Mesothelial cell of epicardium (in vitro differentiated cells): ENCODE results near the gene MAJIN. TPM values are rescaled to one million over a fixed set of nuclear protein-coding genes. Genes with fewer than 3 reads are reported as not detected.

Experiments used
- DNase-seq, 2 experiments: peaks; one replicate each; pipeline ENCODE4 v3.0.0; 2021; ENCODE audit warnings: low spot score in 2 of 2; ENCODE audit not compliant: unreplicated experiment in 2 of 2
- H3K27ac Mint-ChIP-seq: 2 replicates; pipeline ENCODE4 v1.8.0; 2021; ENCODE audit warnings: mixed read lengths
- H3K27me3 Mint-ChIP-seq: 2 replicates; pipeline ENCODE4 v1.8.0; 2021; ENCODE audit warnings: low read depth, mixed read lengths
- H3K36me3 Mint-ChIP-seq: 2 replicates; pipeline ENCODE4 v1.8.0; 2021; ENCODE audit warnings: mixed read lengths
- H3K4me1 Mint-ChIP-seq: 2 replicates; pipeline ENCODE4 v1.8.0; 2021; ENCODE audit warnings: mixed read lengths
- H3K4me3 Mint-ChIP-seq: 2 replicates; pipeline ENCODE4 v1.8.0; 2021; ENCODE audit warnings: mild to moderate bottlenecking, moderate library complexity, mixed read lengths
- H3K9me3 Mint-ChIP-seq: 2 replicates; pipeline ENCODE4 v1.8.0; 2021; ENCODE audit warnings: mixed read lengths
- total RNA-seq: library from RNA; stranded (reverse); gene quantifications from 3 replicates; pipeline ENCODE4 v1.2.1, GENCODE V29; 2021
- TF ChIP-seq, protein P1 (sequence below): fragments of 200-600 bp; sonication (generic); IDR thresholded peaks from one replicate; pipeline ENCODE4 v1.5.0; 2021; ENCODE audit warnings: antibody characterized with exemption; ENCODE audit not compliant: unreplicated experiment

MAJIN gene
- total RNA-seq, 1 donor from 2014 or later: not detected

DNA sequence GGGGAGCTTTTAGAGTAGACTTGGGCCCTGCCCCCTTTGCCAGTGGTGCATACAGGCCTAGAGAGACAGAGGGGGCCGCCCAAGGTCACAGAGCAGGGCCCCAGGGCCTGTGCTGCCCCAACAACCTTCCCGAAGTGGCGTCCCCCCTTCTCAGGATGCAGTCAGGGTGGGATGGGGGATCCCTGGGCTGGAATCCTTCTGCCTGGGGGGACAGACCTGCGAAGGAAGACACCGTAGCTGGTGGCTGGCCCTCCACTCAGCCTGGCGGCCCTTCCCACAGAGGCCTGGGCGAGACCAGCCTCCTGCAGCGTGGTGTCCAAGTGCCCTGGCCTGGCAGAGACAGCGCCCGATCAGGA lies 79.1 kb downstream of the MAJIN start:
- Mint-ChIP-seq H3K9me3 (no peaks in the 10 kb centered on the region), H3K27ac (no peak overlapping the region), H3K4me1 (peaks cover 10% of the 10 kb centered on the region), H3K27me3 (no peaks in the 10 kb centered on the region), H3K4me3 (no peak overlapping the region), H3K36me3 (peaks cover 6% of the 10 kb centered on the region)
- DNase-seq: no peak
- TF ChIP-seq, protein P1, sequence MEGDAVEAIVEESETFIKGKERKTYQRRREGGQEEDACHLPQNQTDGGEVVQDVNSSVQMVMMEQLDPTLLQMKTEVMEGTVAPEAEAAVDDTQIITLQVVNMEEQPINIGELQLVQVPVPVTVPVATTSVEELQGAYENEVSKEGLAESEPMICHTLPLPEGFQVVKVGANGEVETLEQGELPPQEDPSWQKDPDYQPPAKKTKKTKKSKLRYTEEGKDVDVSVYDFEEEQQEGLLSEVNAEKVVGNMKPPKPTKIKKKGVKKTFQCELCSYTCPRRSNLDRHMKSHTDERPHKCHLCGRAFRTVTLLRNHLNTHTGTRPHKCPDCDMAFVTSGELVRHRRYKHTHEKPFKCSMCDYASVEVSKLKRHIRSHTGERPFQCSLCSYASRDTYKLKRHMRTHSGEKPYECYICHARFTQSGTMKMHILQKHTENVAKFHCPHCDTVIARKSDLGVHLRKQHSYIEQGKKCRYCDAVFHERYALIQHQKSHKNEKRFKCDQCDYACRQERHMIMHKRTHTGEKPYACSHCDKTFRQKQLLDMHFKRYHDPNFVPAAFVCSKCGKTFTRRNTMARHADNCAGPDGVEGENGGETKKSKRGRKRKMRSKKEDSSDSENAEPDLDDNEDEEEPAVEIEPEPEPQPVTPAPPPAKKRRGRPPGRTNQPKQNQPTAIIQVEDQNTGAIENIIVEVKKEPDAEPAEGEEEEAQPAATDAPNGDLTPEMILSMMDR: no peak

DNA sequence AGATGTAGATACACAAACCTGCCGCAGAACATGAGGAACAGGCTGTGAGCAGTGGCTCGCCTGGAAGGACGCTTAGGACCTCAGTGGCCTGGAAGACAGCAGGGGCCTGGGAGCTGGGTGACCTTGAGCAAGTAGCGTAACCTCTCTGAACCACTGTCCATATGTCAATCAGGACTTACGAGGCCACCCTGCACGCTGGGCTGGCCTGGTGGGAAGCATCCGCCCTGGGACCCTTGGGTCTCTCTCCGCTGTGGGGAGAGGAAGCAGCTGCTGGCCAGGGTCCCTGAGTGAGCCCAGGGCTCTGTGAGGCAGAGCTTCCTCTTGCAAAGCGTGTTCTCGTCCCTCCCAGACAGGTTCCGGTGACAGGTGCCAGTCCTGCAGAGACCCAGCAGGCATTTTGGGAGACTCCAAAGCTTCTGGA lies 79.5 kb downstream of the MAJIN start:
- Mint-ChIP-seq H3K27me3 (no peaks in the 10 kb centered on the region), H3K4me1 (peaks cover 11% of the 10 kb centered on the region), H3K9me3 (no peaks in the 10 kb centered on the region), H3K27ac (no peak overlapping the region), H3K36me3 (peaks cover 6% of the 10 kb centered on the region), H3K4me3 (no peak overlapping the region)
- TF ChIP-seq, protein P1: no peak
- DNase-seq: no peak

DNA sequence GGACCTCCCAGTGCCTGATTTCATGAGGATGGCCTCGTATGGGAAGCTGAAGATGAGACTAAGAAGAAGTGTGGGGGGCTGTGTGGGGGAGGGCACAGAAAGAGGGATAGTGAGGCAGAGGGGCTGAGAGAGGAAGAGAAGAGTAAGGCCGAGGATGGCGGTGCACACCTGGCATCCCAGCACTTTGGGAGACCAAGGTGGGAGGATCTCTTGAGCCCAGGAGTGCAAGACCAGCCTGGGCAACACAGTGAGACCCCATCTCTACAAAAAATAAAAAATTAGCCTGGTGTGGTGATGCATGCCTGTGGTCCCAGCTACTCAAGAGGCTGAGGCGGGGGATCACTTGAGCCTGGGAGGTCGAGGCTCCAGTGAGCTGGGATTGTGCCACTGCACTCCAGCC lies 80.0 kb downstream of the MAJIN start:
- Mint-ChIP-seq H3K9me3 (no peaks in the 10 kb centered on the region), H3K4me3 (no peak overlapping the region), H3K27me3 (no peaks in the 10 kb centered on the region), H3K36me3 (peaks cover 4% of the 10 kb centered on the region), H3K27ac (no peak overlapping the region), H3K4me1 (peaks cover 13% of the 10 kb centered on the region)
- TF ChIP-seq, protein P1: no peak
- DNase-seq: no peak

DNA sequence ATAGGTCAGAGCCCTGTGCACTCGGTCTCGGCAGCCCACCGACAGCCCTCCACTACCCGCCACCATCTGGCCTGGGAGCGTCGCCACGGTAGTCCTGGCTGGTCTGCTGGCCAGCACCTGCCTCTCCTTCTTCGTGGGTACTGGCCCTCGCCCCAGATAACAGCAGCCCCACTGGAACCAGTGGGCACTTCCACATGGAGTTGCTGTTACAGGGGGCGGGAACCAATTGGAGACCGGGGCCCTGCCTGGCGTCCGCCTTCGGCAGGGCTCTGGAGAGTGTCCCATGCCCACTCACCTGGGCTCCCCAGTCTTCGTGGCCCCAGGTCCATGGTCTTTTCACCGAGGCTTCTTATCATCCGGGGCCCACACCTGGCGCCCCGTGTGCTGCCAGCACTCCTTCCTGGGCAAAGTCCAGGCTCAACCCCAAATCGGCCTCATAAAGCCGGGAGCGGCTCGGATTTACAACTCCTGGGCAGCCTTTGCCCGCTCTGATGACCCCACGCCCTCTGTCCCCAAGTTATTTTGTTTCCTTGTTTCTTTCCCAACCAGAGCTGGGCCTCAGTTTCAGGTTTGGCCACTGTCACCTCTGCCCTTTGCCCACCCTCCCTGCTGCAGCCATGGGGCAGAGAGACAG lies 80.6 kb downstream of the MAJIN start:
- Mint-ChIP-seq H3K36me3 (peaks cover 4% of the 10 kb centered on the region), H3K9me3 (no peaks in the 10 kb centered on the region), H3K4me1 (peaks cover 13% of the 10 kb centered on the region), H3K27me3 (no peaks in the 10 kb centered on the region), H3K27ac (no peak overlapping the region), H3K4me3 (no peak overlapping the region)
- no peak for DNase-seq
- TF ChIP-seq, protein P1: no peak

DNA sequence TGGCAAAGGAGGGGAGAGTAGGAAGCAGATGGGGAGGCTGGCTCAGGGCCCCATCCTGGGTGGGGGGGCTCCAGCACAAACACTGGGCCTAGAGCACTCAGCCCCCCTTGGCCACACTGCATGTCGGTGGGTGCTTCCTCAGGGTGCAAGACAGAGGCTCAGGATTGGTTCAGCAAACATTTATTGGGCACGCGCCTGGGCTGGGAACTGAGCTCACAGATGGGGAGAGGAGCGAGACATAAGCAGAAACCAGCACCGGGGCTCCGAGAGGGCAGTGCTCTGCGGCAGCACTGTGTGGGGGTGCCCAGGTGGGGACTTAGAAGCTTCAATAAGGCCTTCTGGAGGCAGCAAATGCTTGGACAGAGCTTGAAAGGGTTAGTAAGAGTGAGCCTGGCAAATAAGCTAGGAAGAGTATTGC lies 81.4 kb downstream of the MAJIN start:
- no peaks in the 10 kb centered on the region for H3K36me3 Mint-ChIP-seq
- no peak for DNase-seq
- H3K27me3 Mint-ChIP-seq: no peaks in the 10 kb centered on the region
- peaks cover 18% of the 10 kb centered on the region for H3K4me1 Mint-ChIP-seq
- TF ChIP-seq, protein P1: no peak
- no peak overlapping the region for H3K27ac Mint-ChIP-seq
- no peaks in the 10 kb centered on the region for H3K9me3 Mint-ChIP-seq
- no peak overlapping the region for H3K4me3 Mint-ChIP-seq
